HepG2 (cell line): Measurements from ENCODE around the gene MRPS2. TPM values are rescaled to one million over a fixed set of nuclear protein-coding genes. Genes with fewer than 3 reads are reported as not detected.
A peak's percentile ranks its signal among the peaks of the same experiment; 100 is the strongest.

Experiments used
- CBX2 ChIP-seq, 2 experiments: fragments of 200-600 bp in 1 of 2; sonication (generic); formaldehyde crosslinking in 1 of 2; IDR thresholded peaks; 2 replicates each; pipeline versions ENCODE4 v1.7.0 to v1.8.1; 2018 to 2022; ENCODE audit warnings: low read depth in 2 of 2, low read length in 1 of 2, mild to moderate bottlenecking in 1 of 2, missing genetic modification reagents in 1 of 2
- MED1 ChIP-seq: sonication (generic); formaldehyde crosslinking; IDR thresholded peaks from 2 replicates; pipeline ENCODE4 v1.4.0; 2020; ENCODE audit warnings: missing genetic modification reagents
- POGZ ChIP-seq: sonication (generic); formaldehyde crosslinking; IDR thresholded peaks from 2 replicates; pipeline ENCODE4 v1.4.0; 2020; ENCODE audit warnings: mild to moderate bottlenecking, missing genetic modification reagents
- REL ChIP-seq: sonication (generic); formaldehyde crosslinking; conservative IDR thresholded peaks from 2 replicates; pipeline ENCODE4 v1.8.0; 2022; ENCODE audit warnings: mild to moderate bottlenecking, missing genetic modification reagents, moderate library complexity
- ZBTB38 ChIP-seq: sonication (generic); formaldehyde crosslinking; IDR thresholded peaks from 2 replicates; pipeline ENCODE4 v1.5.1; 2020; ENCODE audit warnings: mild to moderate bottlenecking, missing genetic modification reagents
- ZNF256 ChIP-seq: sonication (generic); formaldehyde crosslinking; conservative IDR thresholded peaks from 2 replicates; pipeline ENCODE4 v1.4.0; 2020; ENCODE audit warnings: missing genetic modification reagents
- ZNF33B ChIP-seq: sonication (generic); formaldehyde crosslinking; IDR thresholded peaks from 2 replicates; pipeline ENCODE4 v1.5.1; 2020; ENCODE audit warnings: mild to moderate bottlenecking, missing genetic modification reagents
- ZNF34 ChIP-seq: sonication (generic); formaldehyde crosslinking; IDR thresholded peaks from 2 replicates; pipeline ENCODE4 v1.4.0; 2020; ENCODE audit warnings: mild to moderate bottlenecking, missing genetic modification reagents, borderline replicate concordance
- ZSCAN25 ChIP-seq: sonication (generic); formaldehyde crosslinking; IDR thresholded peaks from 2 replicates; pipeline ENCODE4 v1.8.0; 2022; ENCODE audit warnings: mild to moderate bottlenecking, missing genetic modification reagents
- polyA plus RNA-seq, 8 experiments: library from polyadenylated mRNA; depleted of rRNA in 3 of 8; stranded (reverse) in 7 of 8; unstranded in 1 of 8; fragments of >200 nt; fragmentation: Illumina TruSeq in 4 of 8; extraction: Trizol in 4 of 8; gene quantifications; 2 replicates each; pipeline versions ENCODE4 v1.2.1 to v1.2.3, GENCODE V29; 2011 to 2016; ENCODE audit warnings: low read depth in 4 of 8, missing spikeins in 1 of 8, mixed read lengths in 1 of 8; ENCODE audit not compliant: insufficient read depth in 1 of 8
- total RNA-seq, 5 experiments: library from RNA; depleted of rRNA; stranded (reverse); fragments of >200 nt; fragmentation: Illumina TruSeq; extraction: Trizol; gene quantifications; 2 replicates each; pipeline ENCODE4 v1.2.3, GENCODE V29; 2016; ENCODE audit warnings: low read depth in 1 of 5
- TF ChIP-seq, protein P1 (sequence below): sonication (generic); formaldehyde crosslinking; IDR thresholded peaks from 2 replicates; pipeline ENCODE4 v1.4.0; 2020; ENCODE audit warnings: missing genetic modification reagents, borderline replicate concordance
- TF ChIP-seq, protein P2 (sequence below): sonication (generic); formaldehyde crosslinking; IDR thresholded peaks from 2 replicates; pipeline ENCODE4 v1.5.0; 2020; ENCODE audit warnings: mild to moderate bottlenecking, missing genetic modification reagents
- TF ChIP-seq, protein P3 (sequence below): sonication (generic); formaldehyde crosslinking; IDR thresholded peaks from 2 replicates; pipeline ENCODE4 v1.9.0; 2022; ENCODE audit warnings: missing genetic modification reagents, mild to moderate bottlenecking, borderline replicate concordance
- TF ChIP-seq, protein P4 (sequence below): sonication (generic); formaldehyde crosslinking; IDR thresholded peaks from 2 replicates; pipeline ENCODE4 v1.4.0; 2020; ENCODE audit warnings: missing genetic modification reagents
- TF ChIP-seq, protein P5 (sequence below): sonication (generic); formaldehyde crosslinking; IDR thresholded peaks from 2 replicates; pipeline ENCODE4 v1.5.0; 2020; ENCODE audit warnings: mild to moderate bottlenecking, missing genetic modification reagents
- TF ChIP-seq, protein P6 (sequence below), 2 experiments: sonication (generic) in 1 of 2; formaldehyde crosslinking in 1 of 2; IDR thresholded peaks; 2 replicates each; pipeline versions ENCODE4 v1.4.0 to v1.6.1; 2018 to 2020; ENCODE audit warnings: missing genetic modification reagents in 2 of 2, borderline replicate concordance in 1 of 2, low read depth in 1 of 2, mild to moderate bottlenecking in 1 of 2, missing biosample characterization in 1 of 2

MRPS2 gene
- total and polyA plus RNA-seq, 2 of the 13 experiments (the other 11 are each of a cell fraction or from before 2014, with no cell fraction given), result 44.4 to 86.7 TPM

DNA sequence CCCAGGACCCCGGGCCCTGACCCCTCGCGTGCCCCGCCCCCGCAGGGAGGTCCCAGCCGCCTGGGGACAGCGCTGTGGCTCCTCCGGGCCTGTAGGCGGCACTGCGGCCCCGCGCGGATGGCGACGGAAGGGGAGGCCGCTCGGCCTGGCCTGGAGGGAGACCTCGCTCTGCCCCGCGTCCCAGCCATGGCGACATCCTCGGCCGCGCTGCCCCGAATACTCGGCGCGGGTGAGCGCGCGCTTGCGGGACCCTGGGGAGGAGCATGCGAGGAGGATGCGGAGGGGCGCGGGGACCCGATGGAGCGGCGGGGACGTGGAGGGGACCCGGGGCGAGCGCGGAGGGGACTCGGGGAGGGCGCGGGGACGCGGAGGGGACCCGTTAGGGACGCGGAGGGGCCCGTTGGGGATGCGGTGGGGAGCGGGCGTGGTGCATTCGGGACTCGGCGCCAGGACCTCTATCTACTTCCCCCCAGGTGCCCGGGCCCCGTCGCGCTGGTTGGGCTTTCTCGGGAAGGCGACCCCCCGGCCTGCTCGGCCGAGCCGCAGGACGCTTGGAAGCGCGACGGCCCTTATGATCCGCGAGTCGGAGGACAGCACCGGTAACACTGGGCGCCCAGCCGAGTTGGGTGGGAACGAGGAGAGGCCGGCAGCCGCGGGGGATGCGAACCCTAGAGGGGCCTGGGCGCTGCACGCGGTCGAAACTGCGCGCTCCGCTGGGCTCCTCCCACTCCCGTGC, at the start of gene MRPS2 (continued):
- TF ChIP-seq REL (CRISPR knock-in tag), result no peak; the same call in 1 of the 2 replicates
- peak; percentile 78 for TF ChIP-seq POGZ (CRISPR knock-in tag)
- no peak for TF ChIP-seq ZNF34 (CRISPR knock-in tag)
- no peak for TF ChIP-seq ZNF256 (CRISPR knock-in tag)
- peak; percentile 62 for TF ChIP-seq MED1 (CRISPR knock-in tag)
- TF ChIP-seq, protein P1, sequence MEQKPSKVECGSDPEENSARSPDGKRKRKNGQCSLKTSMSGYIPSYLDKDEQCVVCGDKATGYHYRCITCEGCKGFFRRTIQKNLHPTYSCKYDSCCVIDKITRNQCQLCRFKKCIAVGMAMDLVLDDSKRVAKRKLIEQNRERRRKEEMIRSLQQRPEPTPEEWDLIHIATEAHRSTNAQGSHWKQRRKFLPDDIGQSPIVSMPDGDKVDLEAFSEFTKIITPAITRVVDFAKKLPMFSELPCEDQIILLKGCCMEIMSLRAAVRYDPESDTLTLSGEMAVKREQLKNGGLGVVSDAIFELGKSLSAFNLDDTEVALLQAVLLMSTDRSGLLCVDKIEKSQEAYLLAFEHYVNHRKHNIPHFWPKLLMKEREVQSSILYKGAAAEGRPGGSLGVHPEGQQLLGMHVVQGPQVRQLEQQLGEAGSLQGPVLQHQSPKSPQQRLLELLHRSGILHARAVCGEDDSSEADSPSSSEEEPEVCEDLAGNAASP (CRISPR knock-in tag), result peak; percentile 75
- TF ChIP-seq ZSCAN25 (CRISPR knock-in tag), result no peak; the same call in 1 of the 2 replicates
- TF ChIP-seq, protein P2, sequence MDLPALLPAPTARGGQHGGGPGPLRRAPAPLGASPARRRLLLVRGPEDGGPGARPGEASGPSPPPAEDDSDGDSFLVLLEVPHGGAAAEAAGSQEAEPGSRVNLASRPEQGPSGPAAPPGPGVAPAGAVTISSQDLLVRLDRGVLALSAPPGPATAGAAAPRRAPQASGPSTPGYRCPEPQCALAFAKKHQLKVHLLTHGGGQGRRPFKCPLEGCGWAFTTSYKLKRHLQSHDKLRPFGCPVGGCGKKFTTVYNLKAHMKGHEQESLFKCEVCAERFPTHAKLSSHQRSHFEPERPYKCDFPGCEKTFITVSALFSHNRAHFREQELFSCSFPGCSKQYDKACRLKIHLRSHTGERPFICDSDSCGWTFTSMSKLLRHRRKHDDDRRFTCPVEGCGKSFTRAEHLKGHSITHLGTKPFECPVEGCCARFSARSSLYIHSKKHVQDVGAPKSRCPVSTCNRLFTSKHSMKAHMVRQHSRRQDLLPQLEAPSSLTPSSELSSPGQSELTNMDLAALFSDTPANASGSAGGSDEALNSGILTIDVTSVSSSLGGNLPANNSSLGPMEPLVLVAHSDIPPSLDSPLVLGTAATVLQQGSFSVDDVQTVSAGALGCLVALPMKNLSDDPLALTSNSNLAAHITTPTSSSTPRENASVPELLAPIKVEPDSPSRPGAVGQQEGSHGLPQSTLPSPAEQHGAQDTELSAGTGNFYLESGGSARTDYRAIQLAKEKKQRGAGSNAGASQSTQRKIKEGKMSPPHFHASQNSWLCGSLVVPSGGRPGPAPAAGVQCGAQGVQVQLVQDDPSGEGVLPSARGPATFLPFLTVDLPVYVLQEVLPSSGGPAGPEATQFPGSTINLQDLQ, result no peak
- TF ChIP-seq, protein P3, sequence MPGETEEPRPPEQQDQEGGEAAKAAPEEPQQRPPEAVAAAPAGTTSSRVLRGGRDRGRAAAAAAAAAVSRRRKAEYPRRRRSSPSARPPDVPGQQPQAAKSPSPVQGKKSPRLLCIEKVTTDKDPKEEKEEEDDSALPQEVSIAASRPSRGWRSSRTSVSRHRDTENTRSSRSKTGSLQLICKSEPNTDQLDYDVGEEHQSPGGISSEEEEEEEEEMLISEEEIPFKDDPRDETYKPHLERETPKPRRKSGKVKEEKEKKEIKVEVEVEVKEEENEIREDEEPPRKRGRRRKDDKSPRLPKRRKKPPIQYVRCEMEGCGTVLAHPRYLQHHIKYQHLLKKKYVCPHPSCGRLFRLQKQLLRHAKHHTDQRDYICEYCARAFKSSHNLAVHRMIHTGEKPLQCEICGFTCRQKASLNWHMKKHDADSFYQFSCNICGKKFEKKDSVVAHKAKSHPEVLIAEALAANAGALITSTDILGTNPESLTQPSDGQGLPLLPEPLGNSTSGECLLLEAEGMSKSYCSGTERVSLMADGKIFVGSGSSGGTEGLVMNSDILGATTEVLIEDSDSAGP, result no peak; the same call in 1 of the 2 replicates
- TF ChIP-seq ZBTB38 (CRISPR knock-in tag), result peak; percentile 86
- TF ChIP-seq CBX2 (IDR thresholded peaks at IDR 0.05; ENCODE audit: low read depth, low read length), result no peak
- no peak for TF ChIP-seq CBX2 (CRISPR knock-in tag; IDR thresholded peaks at IDR 0.05; ENCODE audit: low read depth)
- TF ChIP-seq, protein P4, sequence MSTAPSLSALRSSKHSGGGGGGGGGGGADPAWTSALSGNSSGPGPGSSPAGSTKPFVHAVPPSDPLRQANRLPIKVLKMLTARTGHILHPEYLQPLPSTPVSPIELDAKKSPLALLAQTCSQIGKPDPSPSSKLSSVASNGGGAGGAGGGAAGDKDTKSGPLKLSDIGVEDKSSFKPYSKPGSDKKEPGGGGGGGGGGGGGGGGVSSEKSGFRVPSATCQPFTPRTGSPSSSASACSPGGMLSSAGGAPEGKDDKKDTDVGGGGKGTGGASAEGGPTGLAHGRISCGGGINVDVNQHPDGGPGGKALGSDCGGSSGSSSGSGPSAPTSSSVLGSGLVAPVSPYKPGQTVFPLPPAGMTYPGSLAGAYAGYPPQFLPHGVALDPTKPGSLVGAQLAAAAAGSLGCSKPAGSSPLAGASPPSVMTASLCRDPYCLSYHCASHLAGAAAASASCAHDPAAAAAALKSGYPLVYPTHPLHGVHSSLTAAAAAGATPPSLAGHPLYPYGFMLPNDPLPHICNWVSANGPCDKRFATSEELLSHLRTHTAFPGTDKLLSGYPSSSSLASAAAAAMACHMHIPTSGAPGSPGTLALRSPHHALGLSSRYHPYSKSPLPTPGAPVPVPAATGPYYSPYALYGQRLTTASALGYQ (CRISPR knock-in tag), result peak; percentile 27; the same call in 1 of the 2 replicates
- TF ChIP-seq, protein P5, sequence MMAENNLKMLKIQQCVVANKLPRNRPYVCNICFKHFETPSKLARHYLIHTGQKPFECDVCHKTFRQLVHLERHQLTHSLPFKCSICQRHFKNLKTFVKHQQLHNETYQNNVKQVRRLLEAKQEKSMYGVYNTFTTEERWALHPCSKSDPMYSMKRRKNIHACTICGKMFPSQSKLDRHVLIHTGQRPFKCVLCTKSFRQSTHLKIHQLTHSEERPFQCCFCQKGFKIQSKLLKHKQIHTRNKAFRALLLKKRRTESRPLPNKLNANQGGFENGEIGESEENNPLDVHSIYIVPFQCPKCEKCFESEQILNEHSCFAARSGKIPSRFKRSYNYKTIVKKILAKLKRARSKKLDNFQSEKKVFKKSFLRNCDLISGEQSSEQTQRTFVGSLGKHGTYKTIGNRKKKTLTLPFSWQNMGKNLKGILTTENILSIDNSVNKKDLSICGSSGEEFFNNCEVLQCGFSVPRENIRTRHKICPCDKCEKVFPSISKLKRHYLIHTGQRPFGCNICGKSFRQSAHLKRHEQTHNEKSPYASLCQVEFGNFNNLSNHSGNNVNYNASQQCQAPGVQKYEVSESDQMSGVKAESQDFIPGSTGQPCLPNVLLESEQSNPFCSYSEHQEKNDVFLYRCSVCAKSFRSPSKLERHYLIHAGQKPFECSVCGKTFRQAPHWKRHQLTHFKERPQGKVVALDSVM, result peak; percentile 86
- TF ChIP-seq, protein P6, sequence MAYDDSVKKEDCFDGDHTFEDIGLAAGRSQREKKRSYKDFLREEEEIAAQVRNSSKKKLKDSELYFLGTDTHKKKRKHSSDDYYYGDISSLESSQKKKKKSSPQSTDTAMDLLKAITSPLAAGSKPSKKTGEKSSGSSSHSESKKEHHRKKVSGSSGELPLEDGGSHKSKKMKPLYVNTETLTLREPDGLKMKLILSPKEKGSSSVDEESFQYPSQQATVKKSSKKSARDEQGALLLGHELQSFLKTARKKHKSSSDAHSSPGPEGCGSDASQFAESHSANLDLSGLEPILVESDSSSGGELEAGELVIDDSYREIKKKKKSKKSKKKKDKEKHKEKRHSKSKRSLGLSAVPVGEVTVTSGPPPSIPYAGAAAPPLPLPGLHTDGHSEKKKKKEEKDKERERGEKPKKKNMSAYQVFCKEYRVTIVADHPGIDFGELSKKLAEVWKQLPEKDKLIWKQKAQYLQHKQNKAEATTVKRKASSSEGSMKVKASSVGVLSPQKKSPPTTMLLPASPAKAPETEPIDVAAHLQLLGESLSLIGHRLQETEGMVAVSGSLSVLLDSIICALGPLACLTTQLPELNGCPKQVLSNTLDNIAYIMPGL (CRISPR knock-in tag; IDR thresholded peaks at IDR 0.05; ENCODE audit: borderline replicate concordance in 1 of 2, low read depth in 1 of 2), result peak; percentile 99 to 100
- peak; percentile 68; the same call in 1 of the 2 replicates for TF ChIP-seq ZNF33B (CRISPR knock-in tag)
